ENCODE results near the gene CAPN14.

DNA sequence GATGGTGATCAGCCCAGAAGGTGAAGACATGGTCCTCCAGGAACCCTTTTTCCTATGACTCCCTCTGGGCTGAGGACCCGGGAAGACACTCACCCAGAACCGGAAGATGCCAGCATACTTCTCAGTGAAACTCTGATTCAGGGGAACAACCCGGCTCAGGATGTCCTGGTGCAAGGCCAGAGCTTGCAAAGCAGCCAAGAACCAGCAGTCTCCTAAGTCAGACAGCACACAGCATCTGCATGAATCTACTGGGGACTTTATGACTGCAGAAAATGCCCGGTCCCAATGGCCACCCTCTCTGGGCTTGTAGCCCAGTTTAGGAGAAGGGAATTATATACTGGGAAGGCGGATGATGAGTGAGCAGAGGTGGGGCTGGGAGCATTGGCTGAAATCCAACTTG, 15.3 kb downstream of the CAPN14 start:
- no peak for TF ChIP-seq ZNF10 (tag by site-specific recombination; IDR thresholded peaks at IDR 0.05)
- no peak for TF ChIP-seq ZNF530 (tag by site-specific recombination; IDR thresholded peaks at IDR 0.05; ENCODE audit: low read depth)
- TF ChIP-seq, protein P1, sequence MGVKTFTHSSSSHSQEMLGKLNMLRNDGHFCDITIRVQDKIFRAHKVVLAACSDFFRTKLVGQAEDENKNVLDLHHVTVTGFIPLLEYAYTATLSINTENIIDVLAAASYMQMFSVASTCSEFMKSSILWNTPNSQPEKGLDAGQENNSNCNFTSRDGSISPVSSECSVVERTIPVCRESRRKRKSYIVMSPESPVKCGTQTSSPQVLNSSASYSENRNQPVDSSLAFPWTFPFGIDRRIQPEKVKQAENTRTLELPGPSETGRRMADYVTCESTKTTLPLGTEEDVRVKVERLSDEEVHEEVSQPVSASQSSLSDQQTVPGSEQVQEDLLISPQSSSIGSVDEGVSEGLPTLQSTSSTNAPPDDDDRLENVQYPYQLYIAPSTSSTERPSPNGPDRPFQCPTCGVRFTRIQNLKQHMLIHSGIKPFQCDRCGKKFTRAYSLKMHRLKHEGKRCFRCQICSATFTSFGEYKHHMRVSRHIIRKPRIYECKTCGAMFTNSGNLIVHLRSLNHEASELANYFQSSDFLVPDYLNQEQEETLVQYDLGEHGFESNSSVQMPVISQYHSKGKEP (tag by site-specific recombination; IDR thresholded peaks at IDR 0.05): no peak
- TF ChIP-seq CTCF (tag by site-specific recombination; IDR thresholded peaks at IDR 0.05): no peak
- no peak for TF ChIP-seq ZNF138 (tag by site-specific recombination; IDR thresholded peaks at IDR 0.05; ENCODE audit: borderline replicate concordance)
- no peak for TF ChIP-seq SP2 (tag by site-specific recombination; IDR thresholded peaks at IDR 0.05)
